Left renal cortex interstitium (tissue), 4 donors: Measurements from ENCODE around the gene NT5DC2. TPM values are rescaled to one million over a fixed set of nuclear protein-coding genes. Genes with fewer than 3 reads are reported as not detected.
"Not testable (repeated sequence)": the region's sequence is repeated elsewhere in the genome, so short reads cannot be mapped to it uniquely, and the experiment has no call there.

Experiments
- DNase-seq, 4 donors: peaks; one replicate each; pipeline ENCODE4 v3.0.0-alpha.2; 2013; ENCODE audit warnings: low read depth in 4 of 4, low spot score in 2 of 4, missing footprints in 1 of 4
- polyA plus RNA-seq, 4 donors: library from polyadenylated mRNA; unstranded; fragments of 120-200 nt; gene quantifications; one replicate each; pipeline ENCODE4 v1.2.1, GENCODE V29; 2013; ENCODE audit not compliant: insufficient read length in 4 of 4

NT5DC2 gene
- polyA plus RNA-seq, 4 donors = 137 to 189 (median 145) TPM

DNA sequence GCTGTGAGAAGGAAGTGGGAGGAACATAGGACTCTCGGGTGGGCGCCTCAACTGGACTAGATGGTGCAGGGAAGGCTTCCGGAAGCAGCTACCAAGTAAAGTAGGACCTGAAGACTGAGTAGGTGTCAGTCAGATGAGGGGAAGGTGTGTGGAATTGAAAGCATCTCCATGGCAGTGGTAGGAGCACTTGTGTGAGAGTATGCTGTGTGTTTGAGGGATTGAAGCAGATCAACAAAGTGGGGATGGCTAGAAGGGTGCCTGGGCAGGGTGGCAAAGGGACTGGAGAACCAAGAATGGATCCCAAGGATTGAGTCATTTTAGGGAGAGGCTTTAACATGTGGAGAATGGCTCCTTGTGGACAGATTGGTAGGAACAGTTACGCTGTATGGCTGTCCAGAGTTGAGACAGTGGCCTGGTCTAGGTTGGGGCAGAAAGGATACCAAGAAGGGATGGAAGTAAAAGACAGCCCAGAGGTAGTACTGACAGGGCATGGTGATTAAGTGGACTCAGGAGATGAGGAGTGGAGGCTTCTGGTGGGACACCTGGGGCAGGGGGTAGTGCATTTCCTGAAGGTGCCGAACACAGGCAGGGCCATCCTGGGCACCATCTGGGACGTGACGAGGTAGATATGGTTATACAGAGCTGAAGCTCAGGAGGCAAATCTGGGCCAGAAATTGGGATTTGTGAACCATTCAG lies 4.2 kb upstream of the NT5DC2 start:
- no peak for DNase-seq

GRCh38 chr3:52537165-52537620 lies 3.5 kb upstream of the NT5DC2 start:
- DNase-seq = no peak

DNA sequence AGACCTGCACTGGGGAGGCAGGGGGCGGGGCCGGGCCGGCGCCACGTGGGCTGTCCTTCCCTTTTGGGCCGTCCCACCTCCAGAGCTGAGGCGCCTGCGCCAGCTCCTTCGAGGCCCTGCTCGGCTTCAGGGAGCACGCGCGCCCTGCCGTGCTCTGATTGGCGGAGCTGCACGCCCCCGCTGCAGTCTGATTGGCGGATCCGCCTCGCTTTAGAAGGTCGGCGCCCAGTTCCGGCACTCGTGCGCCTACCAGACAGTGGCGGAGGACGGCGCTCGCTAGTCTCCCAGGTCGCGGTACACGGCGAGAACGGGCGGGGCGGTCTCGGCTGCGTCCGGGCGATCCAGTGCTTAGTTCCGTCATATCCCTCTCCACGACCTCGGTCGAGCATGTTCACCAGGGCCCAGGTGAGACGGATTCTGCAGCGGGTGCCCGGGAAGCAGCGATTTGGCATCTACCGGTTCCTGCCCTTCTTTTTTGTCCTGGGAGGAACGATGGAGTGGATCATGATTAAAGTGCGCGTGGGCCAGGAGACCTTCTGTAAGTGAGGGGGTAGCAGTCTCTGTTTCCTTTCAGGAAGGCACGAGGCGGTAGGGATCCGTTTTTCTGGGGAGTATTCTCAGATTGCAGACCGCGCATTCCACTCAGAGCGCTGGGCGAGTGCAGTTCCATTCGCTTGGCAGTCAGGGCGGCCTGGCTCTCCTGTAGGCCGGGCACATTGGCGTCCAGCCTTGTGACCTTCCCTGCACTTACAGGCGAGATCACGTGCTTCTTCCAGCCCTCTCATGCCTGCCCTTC lies 2.9 kb upstream of the NT5DC2 start, which contains the start of gene UQCC5:
TSS of gene UQCC5 (plus strand) at position 237 of the 796 bp plus-strand sequence. CDS start at position 388, 151 bp downstream.
- DNase-seq = peak; percentile 86 to 97 (median 92)

DNA sequence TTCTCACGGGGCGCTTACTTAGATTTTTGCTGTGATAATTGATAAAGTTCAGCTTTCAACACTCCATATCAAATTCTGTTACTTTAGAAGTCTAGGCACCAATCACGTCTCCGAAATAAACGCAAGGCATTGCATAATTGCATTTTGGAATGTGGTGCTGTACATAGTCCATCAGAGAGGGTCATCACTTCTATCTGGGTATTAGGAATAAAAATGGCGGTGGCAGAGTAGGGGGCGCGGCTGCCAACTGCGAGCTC lies 2.4 kb upstream of the NT5DC2 start:
- DNase-seq = no peak

DNA sequence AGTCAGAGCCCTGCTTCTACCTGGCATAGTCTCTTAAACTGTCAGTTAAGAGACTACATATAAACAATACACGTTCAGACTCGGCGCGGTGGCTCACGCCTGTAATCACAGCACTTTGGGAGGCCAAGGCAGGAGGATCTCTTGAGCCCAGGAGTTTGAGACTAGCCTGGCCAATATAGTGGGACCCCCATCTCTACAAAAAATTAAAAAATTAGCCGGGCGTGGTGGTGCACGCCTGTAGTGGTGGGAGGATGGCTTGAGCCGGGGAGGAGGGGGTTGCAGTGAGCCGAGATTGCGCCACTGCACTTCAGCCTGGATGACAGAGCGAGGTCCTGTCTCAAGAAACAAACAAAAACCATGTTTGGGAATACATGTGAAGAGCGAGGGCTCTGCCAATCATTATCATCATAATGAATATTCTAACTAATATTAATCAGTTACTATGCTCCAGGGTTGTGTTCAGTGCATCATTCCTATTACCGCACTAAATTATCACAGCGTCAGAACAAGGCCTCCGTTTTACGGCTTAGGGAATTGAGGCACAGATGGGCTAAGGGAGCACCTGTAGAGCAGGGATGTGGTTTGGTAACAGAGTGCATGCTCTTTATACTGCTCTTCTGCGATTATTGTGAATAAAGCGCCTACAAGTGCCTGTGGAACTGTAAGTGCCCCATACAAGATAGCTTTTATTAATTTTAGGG lies 1.9 kb upstream of the NT5DC2 start:
- no peak for DNase-seq

DNA sequence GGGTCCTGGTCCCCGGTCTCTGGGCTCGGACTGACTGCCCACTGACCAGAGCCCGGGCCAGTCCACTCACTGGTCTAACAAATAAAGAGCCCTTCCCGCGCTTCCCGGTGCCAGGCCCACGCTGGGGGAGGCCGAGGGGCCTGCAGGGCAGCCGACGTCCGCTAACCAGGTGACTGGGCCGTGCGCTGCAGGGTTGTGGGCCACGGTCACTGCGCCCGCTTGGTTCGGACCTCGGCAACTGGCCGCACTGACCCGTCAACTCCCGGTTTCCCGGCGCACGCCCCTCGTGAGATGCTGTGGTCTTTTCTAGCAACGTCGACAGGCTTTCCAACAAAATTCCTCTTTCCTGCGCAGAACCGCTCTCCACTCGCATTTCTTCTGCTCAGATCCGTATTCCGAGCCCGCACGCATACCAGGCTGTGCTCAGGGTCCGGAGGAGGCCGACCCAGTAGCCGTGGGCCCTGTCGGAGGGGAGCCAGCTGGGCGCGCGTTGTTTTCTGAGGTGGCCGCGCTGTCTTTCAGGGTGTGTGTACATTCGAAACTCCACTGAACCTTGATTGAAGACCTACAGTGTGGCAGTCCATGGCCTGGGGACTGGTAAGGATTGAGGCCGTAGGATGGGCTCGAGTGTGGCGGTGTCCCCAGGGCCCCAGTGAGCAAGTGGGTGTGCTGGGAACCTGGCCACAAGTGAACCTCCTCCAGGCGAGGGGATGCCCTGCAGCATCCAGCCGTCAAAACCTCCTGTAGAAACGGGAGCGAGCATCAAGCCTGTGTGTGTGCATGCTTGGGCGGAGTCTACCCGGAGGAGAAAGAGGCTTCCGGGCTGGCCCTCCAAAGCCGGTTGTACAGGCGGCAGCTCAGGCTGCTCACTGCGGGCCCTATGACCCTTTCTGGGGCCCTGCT lies 875 bp upstream of the NT5DC2 start:
- no peak for DNase-seq

DNA sequence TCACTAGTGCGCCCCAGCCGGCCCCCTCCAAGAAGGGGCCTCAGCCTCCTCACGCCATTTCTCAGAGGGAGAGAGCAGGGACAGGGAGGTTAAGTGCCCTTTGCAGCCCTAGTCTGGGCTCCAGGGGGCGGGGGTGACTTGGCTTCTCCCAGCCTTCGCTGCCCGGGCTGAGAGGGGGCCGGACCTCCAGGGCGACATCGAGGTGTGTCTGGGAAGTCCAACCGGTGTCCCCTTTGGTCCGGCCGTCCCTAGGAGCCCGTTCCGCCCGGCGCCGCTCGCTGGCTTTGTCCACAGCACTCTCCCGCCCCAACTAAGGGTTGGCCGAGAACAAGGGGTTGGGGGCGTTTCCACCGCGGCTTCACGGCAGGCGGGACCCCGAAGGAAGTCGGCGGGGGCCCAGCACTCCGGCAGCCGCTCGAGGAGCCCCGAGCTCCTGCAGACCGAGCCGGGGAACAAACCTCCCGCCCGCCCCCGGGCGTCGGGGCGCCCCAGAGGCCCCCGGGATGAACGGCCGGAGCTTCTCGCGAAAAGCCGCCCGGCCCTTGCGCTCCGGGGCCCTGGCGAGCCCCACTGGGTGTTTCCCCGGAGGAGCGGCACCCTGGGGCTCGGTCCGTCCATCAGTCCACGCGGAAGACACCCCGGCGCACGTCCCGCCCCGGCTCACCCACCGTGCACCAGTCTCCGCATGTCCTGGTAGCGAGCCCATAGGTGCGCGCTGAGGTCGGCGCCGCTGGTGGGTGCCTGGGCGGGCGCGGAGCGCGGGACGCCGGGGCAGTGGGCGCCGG lies 627 bp downstream of the NT5DC2 start:
- no peak for DNase-seq

- DNase-seq = no peak
Measured at GRCh38 chr3:52532517-52532837, 1.2 kb downstream of the NT5DC2 start.

DNA sequence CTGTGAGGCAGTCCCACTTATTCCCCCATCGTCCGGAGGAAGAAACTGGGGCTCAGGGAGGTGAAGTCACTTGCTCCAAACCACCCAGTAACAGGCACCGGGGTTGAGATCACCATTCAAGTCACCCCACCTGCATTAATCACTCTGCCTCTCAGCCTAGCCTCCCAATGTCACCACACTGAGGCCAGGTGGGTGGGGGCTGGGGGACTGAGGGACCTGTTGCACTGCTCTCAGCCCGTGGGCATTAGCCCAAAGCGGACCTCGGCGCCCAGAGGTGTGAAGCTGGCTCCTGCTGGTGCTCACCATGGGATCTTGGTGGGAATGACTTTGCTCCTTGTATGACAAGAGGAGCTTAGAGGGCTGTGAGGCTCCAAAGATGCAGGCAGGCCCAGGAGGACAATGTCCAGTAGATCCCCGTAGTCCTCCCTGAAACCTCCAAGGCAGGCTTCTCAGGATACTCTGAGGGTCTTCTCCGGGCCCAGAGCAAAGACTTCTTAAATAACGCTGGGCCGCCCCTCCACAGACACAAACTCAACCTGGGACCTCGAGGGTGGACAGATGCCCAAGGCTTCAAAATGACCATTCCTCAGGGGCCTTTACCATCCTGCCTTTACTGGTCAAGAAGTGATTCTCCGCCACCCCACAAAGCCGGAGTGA lies 1.7 kb downstream of the NT5DC2 start:
- DNase-seq = no peak

DNA sequence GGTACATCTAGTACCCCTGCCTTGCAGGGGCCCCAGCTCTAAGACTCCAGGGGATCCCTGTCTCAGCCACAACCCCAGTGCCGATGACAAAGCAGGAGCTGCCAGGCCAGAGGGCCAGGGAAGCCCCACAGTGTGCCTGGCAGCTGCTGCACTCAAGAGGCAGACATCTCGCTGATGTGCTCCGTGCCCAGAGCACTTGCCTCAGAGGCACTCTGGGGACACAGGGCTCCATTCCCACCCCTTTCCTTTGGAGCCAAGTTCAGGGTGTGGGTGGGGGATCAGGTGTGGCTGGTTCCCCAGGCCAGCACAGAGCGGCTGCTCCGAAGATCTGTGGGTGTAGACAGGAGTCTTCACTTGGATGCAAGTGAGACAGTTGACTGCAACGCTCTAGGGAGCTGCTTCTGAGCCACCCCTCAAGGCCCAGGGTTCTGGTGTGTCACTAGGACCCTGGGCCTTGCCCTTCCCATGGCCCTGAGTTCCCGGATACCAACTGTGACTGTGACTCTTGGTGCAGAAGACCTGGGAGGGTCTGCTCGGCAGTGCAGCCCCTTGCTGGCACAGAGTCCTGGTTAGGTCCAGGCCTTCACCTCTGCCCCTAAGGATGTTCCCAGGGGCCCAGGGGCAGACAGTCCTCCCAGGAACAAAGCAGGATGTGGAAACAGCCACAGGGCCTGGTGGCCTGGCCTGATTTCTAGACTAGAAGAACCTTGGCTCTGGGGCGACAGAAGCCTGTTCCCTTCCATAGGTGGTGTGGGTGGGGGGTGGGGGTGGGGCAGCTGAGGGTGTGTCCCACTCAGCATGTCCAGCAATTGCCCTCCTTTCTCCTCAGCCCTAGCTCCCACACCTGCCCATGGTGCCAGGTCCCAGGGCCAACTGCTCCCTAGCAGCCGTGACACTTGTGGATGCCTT lies 2.5 kb downstream of the NT5DC2 start:
- DNase-seq = no peak

DNA sequence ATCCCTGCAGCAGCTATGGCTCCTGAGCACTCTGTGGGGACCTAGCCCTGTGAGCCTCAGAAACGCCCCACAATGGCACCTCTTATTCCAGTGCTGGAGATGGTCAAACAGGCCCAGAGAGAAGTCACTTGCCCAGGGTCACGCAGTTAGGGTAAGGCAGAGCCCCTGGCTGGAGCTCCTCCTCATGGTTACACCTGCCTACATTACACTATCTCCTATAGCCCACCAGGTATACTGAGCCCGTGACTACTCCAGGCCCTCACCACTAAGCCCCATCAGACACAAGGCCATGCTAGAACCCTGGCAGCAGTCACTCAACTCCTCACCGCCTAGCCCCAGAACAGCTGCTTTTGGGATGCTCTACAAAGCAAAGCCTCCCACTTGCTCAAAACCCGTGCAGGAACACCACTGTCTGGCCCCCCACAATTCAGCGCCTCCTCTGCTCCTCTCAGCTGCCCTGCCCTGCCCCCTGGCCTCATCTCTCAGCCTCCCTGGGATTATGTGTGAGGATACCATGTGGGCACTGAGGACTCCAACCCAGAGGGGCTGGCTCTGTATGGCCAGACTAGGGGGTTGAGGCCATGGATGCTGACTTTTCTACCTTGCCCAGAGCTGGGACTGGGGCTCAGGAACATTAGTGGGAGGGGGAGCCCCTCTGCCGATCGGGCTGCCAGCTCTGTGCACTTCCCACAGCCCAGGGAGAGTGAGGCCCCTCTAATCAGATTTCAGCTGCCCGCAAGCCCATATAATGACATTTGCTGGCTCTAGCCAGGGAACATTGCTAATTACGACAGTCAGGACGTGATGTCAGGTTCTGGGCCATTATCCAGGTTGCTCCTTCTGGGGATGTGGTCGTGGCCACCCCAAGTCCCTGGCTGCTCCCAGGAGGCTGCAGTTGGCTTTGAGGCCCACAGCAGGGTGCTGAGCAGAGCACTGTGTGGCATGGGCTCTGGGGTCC lies 4.0 kb downstream of the NT5DC2 start:
- no peak for DNase-seq

- no peak for DNase-seq
Measured at GRCh38 chr3:52528586-52529375, 4.9 kb downstream of the NT5DC2 start.

- DNase-seq = no peak
Measured at GRCh38 chr3:52527732-52528585, 5.7 kb downstream of the NT5DC2 start.

DNA sequence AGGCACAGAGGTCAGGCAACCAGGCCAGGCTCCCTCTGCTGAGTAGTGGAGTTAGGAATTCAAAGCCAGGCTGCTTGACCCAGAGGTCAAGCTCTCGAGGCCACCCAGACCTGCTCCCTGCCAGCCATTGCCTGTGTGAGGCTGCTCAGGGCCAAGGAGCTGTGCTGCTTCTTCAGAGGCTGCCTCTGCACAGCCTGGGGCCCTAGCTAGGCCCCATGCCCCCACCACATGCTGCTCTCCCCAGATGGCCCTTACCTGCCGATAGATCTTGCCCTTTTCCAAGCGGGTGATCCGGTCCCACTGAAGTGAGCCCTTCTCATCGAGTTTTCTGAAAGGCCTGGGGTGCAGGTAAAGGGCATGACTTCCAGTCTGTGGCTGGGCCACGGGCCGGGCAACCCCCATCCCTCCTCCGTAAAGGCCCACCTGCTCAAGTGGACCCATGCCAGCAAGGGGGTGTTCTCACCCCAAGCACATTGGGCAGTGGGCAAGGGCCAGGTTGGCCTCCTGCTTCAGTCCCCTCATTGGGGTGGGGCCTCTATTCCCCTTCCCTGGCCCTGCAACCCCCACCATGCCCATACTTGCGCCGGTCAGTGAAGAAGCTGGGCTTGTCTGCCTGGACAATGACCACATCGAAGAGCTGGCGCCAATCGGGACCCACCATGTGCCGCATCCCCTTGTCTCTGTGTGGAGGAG lies 6.5 kb downstream of the NT5DC2 start:
- DNase-seq = no peak

DNA sequence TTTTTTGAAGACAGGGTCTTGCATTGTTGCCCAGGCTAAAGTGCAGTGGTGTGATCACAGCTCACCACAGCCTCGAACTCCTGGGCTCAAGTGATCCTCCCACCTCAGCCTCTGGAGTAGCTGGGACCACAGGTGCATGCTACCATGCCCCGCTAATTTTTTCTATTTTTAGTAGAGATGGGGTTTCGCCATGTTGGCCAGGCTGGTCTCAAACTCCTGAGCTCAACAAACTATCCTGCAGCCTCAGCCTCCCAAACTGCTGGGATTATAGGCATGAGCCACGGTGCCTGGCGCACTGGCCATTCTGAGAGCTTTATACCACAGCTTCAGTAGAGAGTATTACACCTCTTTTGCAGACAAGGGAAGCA lies 7.0 kb downstream of the NT5DC2 start:
- not testable (repeated sequence) for DNase-seq
